Esophagus muscularis mucosa (tissue), 4 donors: ENCODE data around the gene CARD14.
A peak's percentile ranks its signal among the peaks of the same experiment; 100 is the strongest.

Experiments used
- CTCF ChIP-seq, 3 experiments: fragments of 200-600 bp in 2 of 3; fragments of 450-650 bp in 1 of 3; sonication (generic) in 2 of 3; IDR thresholded peaks; one replicate each; pipeline ENCODE4 v1.5.1; 2017 to 2019; ENCODE audit warnings: antibody characterized with exemption in 3 of 3, mild to moderate bottlenecking in 2 of 3, moderate library complexity in 1 of 3
- EP300 ChIP-seq: sonication (generic); formaldehyde crosslinking; IDR thresholded peaks from one replicate; pipeline ENCODE4 v1.6.1; 2017; ENCODE audit warnings: antibody characterized with exemption
- POLR2A ChIP-seq: fragments of 450-650 bp; IDR thresholded peaks from one replicate; pipeline ENCODE4 v1.6.1; 2017; ENCODE audit warnings: antibody characterized with exemption, moderate library complexity, mild to moderate bottlenecking, low read depth
- POLR2AphosphoS5 ChIP-seq, 2 donors: sonication (generic); formaldehyde crosslinking; IDR thresholded peaks; one replicate each; pipeline ENCODE4 v1.6.1; 2017; ENCODE audit warnings: antibody characterized with exemption in 2 of 2

GRCh38 chr17:80187515-80187941, 17.7 kb downstream of the CARD14 start:
- no peak for TF ChIP-seq EP300
- no peak for TF ChIP-seq CTCF (IDR thresholded peaks at IDR 0.05)
- no peak for TF ChIP-seq POLR2A
- TF ChIP-seq POLR2AphosphoS5 (IDR thresholded peaks at IDR 0.05), result peak in 1 of 2 donors; percentile 26
